HG03060 (cell line): ENCODE data around the gene TRAPPC8.
"Not testable (repeated sequence)": the region's sequence is repeated elsewhere in the genome, so short reads cannot be mapped to it uniquely, and the experiment has no call there.

Source experiments
- ATAC-seq: cut with Tn5 transposase; IDR thresholded peaks from one replicate; pipeline ENCODE4 v1.9.1; 2021; ENCODE audit warnings: low read depth, moderate number of reproducible peaks; ENCODE audit not compliant: unreplicated experiment

Gene TRAPPC8

DNA sequence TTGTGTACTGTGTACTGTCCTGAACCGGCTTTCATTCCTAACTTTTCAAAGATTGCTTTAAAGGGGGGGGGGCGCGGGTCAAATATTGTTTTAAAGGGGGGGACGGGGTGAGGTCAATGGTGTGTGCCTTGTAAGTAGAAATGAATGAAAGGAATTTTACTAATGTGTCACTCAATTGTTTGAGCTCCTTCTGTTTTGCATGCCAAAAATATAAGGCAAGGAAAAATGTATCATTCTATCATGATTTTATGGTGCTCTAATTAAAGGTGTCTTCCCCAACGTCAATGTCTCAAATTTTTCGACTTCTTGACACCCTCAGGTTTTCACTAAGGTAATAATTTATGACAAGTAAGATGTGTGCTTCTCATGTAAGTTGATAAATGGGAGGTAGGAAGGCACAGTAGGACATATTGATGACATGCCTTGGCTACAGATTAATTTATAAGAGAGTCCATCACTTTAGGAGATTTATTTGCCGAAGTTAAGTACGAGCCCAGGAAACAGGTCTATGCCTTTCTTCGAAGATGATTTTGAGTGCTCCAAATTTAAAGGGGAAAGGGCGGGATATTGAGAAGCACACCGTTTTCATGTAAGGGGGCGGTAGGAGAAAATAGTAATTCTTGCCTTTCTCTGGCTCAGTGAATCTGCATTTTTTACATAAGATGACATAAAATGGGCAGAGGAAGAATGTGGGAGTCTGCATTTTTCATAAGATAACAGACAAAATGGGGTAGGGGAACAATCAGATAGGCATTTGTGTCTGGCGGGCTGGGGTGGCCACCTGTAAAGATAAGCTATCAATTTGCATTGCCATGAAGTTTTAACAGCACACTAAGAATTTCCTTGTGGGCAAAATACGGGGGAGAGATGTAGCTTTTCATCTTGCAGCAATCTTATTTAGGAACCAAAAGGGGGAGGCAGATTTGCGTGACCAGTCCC is 1.2 kb upstream of the TRAPPC8 start:
- no peak for ATAC-seq

DNA sequence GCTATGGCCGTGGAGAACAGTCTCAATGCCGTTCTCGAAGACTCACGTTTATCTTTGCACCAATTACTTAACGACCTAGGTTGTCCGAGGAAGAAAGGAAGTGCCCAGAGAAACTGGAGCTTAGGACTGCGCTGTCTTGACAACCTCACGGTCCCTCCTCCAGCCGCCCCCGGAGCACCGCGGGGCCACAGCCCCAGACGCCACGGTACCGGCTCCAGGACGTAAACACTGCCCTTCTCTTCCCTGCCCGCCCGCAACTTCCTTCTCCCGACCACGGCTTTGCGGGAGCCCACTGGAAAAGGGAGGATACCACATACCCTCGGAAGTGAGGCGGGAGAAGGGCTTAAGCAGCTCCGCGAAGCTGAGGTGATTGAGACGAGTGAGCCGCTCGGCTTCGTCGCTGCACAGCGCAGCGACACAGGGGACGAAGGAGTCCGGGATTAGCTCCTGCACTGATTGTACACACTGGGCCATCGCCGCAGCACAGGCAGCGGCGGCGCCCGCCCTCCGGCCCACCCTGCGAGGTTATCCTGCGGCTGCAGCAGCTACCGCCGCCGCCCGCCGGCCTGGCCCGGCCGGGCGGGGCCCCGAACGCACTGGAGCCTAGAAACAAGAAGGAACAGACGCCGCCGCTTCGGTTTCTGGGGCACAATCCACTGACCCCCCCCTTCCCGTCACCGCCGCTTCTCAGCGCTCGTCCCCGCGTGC is 483 bp downstream of the TRAPPC8 start:
- ATAC-seq, result no peak

GRCh38 chr18:31941010-31941809 is 1.7 kb downstream of the TRAPPC8 start:
- no peak for ATAC-seq

DNA sequence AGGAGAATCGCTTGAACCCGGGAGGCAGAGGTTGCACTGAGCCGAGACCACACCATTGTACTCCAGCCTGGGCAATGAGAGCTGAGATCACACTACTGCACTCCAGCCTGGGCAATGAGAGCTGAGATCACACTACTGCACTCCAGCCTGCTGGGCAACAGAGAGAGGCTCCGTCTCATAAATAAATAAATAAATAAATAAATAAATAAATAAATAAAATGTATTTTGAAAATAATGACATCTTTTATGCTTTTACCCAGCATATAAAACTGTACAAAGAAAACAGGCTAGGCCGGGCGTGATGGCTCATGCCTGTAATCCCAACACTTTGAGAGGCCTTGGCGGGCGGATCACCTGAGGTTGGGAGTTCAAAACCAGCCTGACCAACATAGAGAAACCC is 8.2 kb downstream of the TRAPPC8 start:
- ATAC-seq, result not testable (repeated sequence)

DNA sequence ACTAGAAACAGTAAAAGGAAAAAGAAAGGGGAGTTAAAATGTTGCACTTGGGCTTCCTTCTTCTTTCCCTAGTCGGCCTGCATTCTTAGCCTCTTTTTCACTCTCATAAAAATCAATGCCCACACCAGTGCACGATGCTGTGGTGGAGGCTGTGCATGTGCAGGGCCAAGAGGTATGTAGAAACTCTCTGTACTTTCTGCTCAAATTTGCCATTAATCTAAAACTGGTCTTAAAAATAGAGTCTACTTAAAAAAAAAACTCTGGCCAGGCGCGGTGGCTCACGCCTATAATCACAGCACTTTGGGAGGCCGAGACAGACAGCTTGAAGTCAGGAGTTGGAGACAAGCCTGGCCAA is 11.1 kb downstream of the TRAPPC8 start:
- ATAC-seq, result no peak

DNA sequence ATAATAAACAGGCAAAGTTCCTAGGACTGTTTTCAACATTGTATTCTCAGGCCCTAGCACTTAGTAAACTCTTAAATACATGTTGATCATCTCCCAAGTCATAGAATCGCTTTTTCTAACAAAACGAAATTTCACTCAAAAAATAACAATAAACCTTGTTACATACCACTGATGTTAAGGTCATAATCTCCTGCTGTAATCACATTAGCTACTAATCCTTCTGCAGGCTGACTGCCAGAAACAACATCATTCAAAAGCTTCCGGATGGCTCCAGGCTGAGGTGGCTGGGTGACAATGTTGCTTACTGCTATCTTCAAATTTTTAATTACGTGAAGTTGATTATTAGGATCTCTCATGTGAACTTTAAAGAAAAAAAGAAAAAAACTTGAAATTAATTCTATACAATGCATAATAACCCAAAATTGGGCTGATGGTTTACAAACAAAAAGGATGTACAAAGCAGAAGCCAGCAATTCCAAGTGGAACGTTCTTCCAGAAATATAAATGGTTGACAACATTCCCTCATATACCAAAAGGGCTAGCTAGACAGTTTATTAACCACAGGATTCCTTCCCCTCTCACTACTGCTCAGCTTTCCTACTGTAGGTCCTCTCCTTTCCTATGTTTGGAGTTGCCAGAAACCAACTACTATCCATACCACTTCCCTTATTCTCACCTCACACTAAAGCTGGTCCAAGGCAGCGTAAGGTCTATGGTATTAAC is 11.6 kb downstream of the TRAPPC8 start:
- no peak for ATAC-seq

DNA sequence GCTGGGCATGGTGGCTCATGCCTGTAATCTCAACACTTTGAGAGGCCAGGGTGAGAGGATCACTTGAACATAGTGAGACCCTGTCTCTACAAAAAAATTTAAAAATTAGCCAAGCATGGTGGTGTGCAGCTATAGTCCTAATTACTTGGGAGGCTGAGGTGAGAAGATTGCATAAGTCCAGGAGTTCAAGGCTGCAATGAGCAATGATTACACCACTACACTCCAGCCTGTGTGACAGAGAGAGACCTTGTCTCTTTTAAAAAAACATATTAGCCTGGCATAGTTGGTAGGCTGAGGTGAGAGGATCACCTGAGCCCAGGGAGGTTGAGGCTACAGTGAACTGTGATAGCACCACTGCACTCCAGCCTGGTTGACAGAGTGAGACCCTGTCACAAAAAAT is 13.7 kb downstream of the TRAPPC8 start:
- ATAC-seq, result no peak

DNA sequence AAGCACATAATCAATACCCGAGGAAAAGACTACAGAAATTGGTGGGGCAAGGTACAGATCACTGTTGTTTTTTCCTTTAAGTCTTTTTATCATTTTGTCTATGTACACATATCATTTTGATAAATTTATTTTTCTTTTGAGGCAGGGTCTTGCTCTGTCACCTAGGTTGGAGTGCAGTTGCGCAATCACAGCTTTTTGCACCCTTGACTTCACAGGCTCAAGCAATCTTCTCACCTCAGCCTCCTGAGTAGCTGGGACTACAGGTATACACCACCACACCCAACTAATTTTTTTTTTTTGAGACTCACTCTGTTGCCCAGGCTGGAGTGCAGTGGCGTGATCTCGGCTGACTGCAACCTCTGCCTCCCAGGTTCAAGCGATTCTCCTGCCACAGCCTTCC is 15.9 kb downstream of the TRAPPC8 start:
- ATAC-seq, result not testable (repeated sequence)

DNA sequence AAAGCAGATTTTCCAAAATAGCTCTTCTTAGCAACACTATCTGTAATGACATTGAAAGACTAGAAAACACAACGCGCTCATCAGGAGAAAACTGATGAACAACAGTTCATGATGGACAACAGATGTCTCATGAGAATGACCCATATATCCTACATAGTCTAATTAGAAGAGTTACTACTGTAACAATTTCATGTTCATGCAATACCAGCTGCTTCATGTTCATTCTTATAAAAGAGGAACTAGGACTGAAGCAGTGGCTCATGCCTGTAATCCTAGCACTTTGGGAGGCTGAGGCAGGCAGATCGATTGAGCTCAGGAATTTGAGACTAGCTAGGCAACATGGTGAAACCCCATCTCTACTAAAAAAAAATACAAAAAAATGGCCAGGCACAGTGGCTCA is 22.7 kb downstream of the TRAPPC8 start:
- ATAC-seq, result no peak

GRCh38 chr18:31919366-31919765 is 23.6 kb downstream of the TRAPPC8 start:
- ATAC-seq, result not testable (repeated sequence)

DNA sequence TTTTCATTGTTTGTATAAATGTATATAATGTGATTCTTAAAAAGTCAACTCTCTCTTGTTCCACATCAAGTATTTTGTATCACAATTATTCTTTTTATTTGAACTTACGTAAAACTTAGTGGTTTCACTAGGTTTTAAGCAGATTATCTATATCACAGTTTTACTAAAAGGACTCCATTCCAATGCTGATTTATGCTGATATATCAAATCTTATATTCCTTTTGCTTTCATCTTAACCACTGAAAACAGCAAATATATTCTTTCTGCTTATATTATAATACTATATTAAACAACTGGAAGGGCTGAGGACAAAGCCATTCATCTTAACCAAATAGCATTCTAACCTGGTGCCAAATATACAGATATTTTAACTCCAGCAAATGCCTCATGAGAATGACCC is 24.2 kb downstream of the TRAPPC8 start:
- no peak for ATAC-seq

- ATAC-seq, result no peak
Observed at GRCh38 chr18:31901063-31901462, 41.9 kb downstream of the TRAPPC8 start.

DNA sequence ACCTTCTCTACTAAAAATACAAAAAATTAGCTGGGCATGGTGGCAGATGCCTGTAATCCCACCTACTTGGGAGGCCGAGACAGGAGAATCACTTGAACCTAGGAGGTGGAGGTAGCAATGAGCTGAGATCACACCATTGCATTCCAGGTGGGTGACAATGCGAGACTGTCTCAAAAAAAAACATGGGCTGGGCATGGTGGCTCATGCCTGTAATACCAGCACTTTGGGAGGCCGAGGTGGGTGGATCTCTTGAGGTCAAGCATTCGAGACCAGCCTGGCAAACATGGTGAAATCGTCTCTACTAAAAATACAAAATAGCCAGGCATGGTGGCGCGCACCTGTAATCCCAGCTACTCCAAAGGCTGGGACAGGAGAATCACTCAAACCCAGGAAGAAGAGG is 43.2 kb downstream of the TRAPPC8 start:
- not testable (repeated sequence) for ATAC-seq

- no peak for ATAC-seq
Observed at GRCh38 chr18:31892936-31893335, 50.0 kb downstream of the TRAPPC8 start.

- ATAC-seq, result no peak
Observed at GRCh38 chr18:31891566-31891965, 51.4 kb downstream of the TRAPPC8 start.

GRCh38 chr18:31884020-31884419 is 58.9 kb downstream of the TRAPPC8 start:
- ATAC-seq, result no peak

- no peak for ATAC-seq
Observed at GRCh38 chr18:31880186-31880898, 62.6 kb downstream of the TRAPPC8 start.

- ATAC-seq, result no peak
Observed at GRCh38 chr18:31878358-31878757, 64.6 kb downstream of the TRAPPC8 start.

DNA sequence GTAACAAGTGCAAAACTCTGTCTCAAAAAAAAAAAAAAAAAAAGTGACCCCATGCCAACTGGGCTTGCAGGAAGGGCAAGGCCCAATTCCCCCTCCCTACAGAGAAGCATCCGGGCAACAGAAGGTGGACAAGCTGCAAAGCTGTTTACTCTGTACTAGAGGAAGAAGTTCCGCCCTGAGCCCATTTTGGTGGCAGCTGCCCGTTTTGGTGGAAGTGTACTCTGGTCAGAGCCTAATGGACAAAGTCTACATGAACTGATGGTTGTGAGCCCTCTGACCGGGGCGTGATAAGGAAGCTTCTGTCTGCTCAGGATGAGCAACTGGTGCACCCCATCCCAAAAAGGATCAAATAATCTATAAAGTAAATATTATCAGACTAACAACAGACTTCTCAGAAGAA is 65.0 kb downstream of the TRAPPC8 start:
- ATAC-seq, result no peak

DNA sequence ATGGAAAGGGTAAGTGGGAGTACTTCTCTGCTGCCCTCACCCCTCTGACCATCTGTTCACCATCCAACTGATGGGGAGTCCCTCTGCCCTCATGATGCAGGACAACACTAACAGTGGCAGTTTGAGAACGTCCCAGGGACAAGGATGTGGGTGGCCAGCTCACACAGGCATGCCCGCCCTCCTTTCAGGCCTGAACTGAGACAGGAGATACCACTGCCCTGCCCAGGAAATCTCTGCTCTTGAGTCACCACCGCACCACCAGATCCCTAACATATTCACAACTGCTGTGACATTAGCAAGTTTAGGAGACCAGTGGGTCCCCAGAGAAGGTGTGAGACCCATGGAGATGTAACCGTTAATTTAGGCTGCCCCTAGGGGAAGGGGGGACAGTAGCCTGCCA is 66.2 kb downstream of the TRAPPC8 start:
- ATAC-seq, result no peak
